Endothelial cell of coronary artery (primary cell): ENCODE measurements around the gene GGT7. TPM values are rescaled to one million over a fixed set of nuclear protein-coding genes. Genes with fewer than 3 reads are reported as not detected.

Experiments
- total RNA-seq: library from RNA; depleted of rRNA; stranded (reverse); fragments of >200 nt; gene quantifications from 2 replicates; pipeline ENCODE4 v1.2.3, GENCODE V29; 2014

The GGT7 gene, protein sequence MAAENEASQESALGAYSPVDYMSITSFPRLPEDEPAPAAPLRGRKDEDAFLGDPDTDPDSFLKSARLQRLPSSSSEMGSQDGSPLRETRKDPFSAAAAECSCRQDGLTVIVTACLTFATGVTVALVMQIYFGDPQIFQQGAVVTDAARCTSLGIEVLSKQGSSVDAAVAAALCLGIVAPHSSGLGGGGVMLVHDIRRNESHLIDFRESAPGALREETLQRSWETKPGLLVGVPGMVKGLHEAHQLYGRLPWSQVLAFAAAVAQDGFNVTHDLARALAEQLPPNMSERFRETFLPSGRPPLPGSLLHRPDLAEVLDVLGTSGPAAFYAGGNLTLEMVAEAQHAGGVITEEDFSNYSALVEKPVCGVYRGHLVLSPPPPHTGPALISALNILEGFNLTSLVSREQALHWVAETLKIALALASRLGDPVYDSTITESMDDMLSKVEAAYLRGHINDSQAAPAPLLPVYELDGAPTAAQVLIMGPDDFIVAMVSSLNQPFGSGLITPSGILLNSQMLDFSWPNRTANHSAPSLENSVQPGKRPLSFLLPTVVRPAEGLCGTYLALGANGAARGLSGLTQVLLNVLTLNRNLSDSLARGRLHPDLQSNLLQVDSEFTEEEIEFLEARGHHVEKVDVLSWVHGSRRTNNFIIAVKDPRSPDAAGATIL
- total RNA-seq = 1.2 and 5.1 TPM in 2 replicates

DNA sequence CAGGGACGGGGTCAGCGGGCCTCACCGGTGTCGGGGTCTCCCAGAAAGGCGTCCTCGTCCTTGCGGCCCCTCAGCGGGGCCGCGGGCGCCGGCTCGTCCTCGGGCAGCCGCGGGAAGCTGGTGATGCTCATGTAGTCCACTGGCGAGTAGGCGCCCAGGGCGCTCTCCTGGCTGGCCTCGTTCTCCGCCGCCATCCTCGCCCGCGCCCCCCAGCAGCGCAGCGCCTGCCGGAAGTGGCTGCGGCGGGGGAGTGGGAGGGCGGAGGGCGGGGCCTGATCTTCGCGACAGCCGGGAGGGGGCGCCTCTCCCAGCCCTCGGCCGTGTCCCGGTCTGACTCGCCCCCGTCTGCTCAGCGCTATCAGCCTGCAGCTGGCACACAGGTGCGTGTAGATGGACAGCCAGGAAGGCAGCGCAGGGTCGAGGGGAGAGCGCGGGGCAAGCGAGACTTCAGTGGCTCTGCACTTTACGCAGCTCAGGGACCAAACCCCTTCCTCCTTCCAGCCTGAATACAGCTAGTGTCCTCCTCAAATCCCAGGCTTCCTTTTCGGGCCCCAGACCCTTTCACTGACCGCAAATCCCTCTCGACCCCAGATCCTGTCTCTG lies at the start of gene GGT7:
Gene GGT7 (minus strand): TSS at position 235 of the 603 bp plus-strand sequence. CDS start 41 bp downstream, at position 194.

DNA sequence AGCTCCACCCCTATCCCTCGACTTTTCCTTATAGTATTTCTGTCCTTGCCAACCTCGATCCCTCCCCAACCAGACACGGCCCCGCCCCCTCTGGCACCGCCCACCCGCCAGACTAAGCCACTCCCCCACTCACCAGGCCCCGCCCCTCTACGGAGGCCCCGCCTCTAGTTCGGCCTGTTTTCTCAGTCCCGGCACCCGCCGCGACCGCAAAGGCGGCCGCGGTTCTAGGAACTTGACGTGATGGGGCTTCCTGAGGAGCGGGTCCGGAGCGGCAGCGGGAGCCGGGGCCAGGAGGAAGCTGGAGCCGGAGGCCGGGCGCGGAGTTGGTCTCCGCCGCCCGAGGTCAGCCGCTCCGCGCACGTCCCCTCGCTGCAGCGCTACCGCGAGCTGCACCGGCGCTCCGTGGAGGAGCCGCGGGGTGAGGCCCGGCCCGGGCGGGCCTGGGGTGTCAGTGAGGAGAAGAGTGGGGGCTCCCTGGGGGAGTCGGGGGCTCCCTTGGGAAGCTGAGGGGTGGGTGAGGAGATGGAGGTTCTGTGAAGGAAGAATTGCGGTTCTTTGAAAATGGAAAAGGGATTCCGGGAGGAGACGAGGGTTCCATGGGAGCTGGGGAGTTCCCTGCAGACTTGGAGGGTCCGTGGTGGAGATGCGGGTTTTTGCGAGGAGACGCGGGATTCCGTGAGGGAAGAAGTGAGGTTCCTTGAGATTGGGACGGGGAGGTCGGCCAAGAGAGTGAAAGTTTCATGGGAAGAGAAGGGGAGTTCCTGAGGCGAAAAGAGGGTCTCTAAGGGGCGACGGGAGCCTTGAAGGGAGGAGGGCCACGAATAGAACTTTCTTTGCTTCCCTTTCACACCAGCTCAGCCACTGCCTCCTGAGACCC lies 4.0 kb upstream of the GGT7 start, which contains the start of gene ACSS2:
Gene ACSS2 (plus strand): TSS at position 207 of the 877 bp plus-strand sequence. CDS start 34 bp downstream, at position 241.

DNA sequence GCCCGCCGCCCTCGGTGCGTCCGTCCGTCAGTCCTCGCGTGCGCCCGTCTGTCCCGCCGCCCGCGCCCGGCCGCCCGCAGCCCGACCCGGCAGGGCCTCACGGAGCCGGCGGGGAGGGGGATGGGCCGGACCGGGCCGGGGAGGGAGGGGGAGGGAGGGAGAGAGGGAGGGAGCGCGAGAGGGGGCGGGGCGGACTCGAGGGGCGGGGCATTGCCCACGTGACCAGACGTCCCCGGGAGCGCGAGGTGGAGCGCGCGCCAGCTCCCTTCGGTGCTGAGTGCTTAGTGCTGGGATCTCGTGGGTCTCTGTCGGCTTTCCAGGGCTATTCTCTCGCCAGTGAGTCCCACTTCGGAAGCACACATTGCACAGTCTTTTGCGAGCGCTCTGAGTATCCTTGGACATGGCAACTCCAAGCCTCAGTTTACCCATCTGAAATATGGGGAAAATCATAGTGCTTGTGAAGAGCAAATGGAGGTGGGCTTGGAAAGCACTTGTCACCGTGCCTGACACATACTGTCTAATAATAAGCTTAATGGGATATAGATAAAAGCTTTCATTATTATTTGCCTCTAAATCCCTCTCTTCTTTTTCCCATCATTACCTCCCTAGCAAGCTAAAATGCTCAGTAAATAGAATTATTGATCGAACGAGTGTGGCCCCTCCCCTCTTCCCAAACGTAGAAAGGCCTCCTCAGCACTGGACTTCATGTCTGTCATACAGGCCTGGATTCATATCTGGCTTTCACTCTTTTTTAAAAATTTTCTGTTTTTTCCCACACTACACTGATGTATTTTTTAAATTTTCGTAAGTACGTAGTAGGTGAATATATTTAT lies 46.9 kb downstream of the GGT7 start, which contains the start of gene NCOA6:
Gene NCOA6 (minus strand): TSS at position 122 of the 833 bp plus-strand sequence. CDS start 43,296 bp downstream, outside the sequence.

Other genes starting within 250 kb of the GGT7 start
- gene PIGU, start 195.8 kb downstream of the GGT7 start, total RNA-seq = 6.4 and 6.5 TPM in 2 replicates
- gene TP53INP2, start 168.5 kb downstream of the GGT7 start, total RNA-seq = 2.5 and 3.1 TPM in 2 replicates
- gene NCOA6, start 47.2 kb downstream of the GGT7 start, total RNA-seq = 3.8 and 5.4 TPM in 2 replicates
- gene ACSS2, start 3.8 kb upstream of the GGT7 start, total RNA-seq = 25.3 and 38.5 TPM in 2 replicates
- gene GSS, start 83.0 kb upstream of the GGT7 start, total RNA-seq = 46.4 and 53.3 TPM in 2 replicates
- under 0.01 TPM in 1 of 2 replicates, not detected in the other for gene MYH7B, start 83.0 kb upstream of the GGT7 start, total RNA-seq
- 61.2 and 76.9 TPM in 2 replicates for gene TRPC4AP, start 220.0 kb upstream of the GGT7 start, total RNA-seq